GM19372 (cell line): ENCODE data around the gene ALDH1A3.

Source experiments
- ATAC-seq: cut with Tn5 transposase; IDR thresholded peaks from one replicate; pipeline ENCODE4 v1.9.1; 2021; ENCODE audit warnings: mild to moderate bottlenecking, low read depth, moderate library complexity; ENCODE audit not compliant: unreplicated experiment

ALDH1A3 gene

DNA sequence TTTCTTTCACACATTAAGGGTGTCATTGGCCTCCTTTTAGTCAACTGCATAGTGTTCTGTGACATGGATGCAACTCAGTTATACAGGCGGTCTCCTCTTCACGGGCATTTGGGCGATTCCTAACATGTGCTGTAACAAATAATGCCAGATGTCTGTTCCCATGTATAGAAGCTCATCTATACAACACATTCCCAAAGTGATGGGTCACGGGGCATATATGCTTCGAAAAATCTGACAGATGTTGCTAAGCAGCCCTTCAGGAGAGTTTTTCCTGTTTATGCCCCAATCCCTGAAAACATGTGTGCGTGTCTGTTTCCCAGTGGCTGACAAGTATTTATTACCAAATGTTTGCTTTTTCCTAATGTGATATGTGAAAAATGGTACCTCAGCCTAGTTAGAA is 65.4 kb downstream of the ALDH1A3 start:
- no peak for ATAC-seq

DNA sequence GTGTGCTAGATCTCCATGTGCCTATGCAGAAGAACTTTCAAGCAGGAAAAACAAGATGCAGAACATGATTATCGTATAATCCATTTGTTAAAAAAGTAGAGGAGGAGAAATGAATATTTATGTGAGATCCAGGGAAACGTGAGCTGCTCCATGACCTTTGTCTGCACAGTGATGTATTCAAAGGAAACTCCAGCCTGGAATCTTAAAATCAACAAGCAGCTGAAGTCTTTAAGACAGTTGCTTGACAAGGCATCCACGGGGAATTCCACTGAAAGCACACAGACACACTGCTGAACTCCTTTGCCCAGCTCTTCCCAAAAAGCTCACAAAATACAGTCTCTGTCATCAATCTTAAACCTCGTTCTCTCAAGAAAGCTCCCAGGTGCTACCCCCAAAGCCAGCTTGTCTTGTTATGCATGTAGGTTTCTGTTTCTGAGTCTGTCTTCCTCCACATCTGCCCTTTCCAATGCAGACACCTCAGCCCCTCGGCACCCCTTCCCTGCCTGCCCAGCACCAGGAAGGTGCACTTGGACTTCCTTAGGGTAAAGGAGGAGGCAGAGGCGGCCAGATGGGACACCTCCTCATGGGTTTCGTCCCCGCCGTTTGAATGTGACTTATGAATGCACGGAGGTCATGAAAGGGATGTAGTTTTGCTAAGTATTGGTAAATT is 68.3 kb downstream of the ALDH1A3 start:
- no peak for ATAC-seq

DNA sequence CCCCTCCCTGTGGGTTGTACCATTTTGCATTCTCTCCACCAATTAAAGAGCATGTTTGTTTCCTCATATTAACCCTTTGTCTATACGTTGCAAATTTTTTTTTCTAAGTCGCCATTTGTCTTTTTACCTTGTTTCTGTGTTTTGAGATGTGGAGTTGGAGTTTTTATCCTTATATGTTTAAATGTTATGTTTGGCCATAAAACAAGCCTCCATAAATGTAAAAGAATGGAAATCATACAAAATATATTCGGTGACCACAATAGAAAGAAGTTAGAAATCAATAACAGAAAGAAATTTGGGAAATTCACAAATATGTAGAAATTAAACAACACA is 68.8 kb downstream of the ALDH1A3 start:
- no peak for ATAC-seq

DNA sequence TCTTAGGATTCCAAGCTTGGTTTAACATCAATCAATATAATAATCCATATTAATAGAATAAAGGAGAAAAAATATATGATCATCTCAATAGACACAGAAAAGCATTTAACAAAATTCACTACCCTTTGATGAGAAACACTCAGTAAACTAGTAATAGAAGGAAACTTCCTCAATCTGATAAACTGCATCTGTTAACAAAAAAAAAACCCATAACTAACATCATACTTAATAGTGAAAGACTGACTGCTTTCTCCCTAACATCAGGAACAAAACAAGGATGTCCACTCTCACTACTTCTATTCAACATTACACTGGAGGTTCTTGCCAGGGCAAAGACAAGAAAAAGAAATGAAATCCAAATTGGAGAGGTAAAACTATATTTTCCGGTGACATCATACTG is 70.1 kb downstream of the ALDH1A3 start:
- ATAC-seq, result no peak

DNA sequence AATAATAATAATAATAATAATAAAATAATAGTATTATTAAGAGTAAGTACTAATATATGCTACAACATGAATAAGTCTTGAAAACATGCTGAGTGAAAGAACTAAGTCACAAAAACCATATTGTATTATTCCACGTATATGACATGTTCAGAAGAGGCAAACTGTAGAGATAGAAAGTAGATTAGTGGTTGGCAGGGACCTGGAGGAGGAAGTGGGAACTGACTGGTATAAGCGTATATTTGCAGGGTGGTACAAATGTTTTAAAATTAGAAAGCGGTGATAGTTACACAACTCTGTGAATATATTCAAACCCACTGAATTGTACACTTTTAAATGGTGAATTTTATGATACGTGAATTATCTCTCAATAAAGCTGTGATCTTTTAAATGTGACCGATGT is 72.3 kb downstream of the ALDH1A3 start:
- ATAC-seq, result no peak

DNA sequence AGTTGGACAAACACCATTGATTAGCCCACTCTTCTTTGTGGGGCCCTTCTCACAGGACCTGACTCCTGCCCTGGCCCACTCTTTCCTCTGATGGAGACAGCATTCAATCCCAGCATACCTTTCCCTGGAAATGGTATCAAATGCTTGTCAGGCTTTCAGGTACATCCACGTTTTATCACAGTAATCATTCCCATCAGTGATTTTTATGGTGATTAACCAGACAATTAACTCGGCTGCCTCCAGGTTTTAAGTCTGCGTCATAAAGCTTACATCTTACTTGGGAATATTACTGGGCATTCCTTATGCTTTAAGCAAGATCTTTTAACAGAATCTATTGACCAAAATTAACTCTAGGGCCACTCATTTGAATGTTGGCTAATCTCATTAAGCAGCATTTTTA is 72.9 kb downstream of the ALDH1A3 start:
- no peak for ATAC-seq

DNA sequence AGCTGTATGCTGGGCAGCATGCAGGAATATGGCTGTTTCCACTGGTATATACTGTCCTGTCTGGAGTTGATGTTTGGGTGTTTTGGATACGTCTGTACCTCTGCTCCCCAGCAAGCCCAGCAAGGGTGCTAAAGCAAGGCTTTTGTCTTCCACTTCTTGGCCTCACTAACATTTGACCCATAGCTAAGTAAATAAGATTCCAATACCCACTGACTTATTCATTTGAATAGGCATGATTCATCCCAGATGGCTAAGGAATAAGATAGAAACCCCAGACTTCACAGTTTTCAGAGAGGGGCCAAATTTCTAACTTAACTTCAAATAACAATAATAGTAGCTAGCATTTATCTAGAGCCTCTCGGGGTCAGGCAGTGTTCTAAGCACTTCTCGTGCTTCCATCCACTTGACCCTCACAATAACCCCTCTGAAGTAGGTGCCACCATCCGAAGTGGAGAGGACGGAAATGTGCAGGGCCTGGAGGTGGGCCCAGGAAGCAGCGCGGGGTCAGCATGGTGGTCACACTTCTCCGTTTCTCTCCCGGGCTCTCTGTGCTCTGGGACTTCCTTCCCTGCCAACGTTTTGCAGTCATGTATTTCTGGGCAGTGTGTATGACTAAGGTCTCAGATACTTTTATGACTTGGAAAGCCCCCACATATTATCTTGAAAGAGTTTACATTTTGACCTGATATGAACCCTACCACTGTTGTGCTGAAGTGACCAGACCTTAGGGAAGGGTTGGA is 78.9 kb downstream of the ALDH1A3 start:
- no peak for ATAC-seq

DNA sequence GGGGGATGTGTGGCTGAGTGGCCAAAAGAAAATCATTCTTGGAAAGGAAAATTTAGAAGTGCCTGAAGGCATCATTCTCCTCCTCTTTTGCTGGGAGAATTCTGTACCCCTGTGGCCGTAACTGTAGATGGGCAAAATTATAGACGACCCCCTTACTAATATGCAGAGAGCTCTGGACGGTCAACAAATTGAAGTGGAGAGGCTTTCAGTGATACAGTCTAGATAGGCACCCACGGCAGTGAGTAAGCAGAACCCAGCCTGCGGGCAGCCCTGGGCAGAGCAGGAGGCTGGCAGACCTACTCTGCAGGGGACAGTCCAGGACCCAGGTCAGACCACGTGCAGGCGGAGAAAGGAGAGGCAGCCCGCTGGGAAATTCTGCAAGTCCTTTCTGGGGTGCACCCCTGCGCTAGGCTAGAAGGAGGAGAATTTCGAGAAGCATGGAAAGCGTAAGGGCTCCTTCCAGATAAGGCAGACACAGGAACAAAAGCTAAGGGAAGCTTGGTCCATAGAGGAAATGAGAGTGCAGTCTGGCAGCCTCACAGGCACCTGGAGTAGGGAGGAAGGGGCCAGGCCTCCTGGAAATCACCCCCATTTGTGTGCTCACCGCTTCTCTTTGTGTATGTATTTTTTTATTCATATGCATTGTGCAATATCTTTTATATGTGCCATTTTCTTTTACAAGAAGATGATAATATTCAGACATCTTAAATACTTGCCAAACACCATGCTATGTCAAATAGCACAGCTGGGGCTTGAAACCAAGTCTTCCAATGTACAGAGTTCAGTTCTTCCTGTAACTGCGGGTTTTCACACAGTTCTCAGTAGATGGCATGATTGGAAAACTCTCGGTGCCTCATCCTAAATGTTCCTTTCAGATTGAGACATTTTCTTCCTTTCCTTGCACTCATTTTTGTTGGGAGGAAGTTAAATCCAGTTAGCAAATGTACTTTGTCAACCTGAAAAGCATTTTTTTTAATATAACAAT is 79.7 kb downstream of the ALDH1A3 start:
- no peak for ATAC-seq
